ENCODE measurements around the gene TMEFF2.

The TMEFF2 gene

GRCh38 chr2:192166946-192167345 is 27.8 kb downstream of the TMEFF2 start:
- H3K27ac ChIP-seq (ENCODE audit: low read depth, low read length): no peak overlapping the region
- H3K9me2 ChIP-seq (replicated peaks; ENCODE audit: insufficient read depth, low read length): no peaks in the 10 kb centered on the region
- no peaks in the 10 kb centered on the region for H3K9me3 ChIP-seq (ENCODE audit: insufficient read depth, low read length)
- TF ChIP-seq EZH2phosphoT487 (conservative IDR thresholded peaks at IDR 0.05; ENCODE audit: low read length) (no peak), CTCF (IDR thresholded peaks at IDR 0.05; ENCODE audit: insufficient read depth, low read length, poor library complexity, severe bottlenecking) (no peak)
- H4K20me1 ChIP-seq (ENCODE audit: low read depth, low read length): no peaks in the 10 kb centered on the region
- no peaks in the 10 kb centered on the region for H3K36me3 ChIP-seq (ENCODE audit: low read length)
- no peak overlapping the region for H3K9ac ChIP-seq (ENCODE audit: low read length)
- no peaks in the 10 kb centered on the region for H3K79me2 ChIP-seq (ENCODE audit: insufficient read depth, low read length)
- H3K4me3 ChIP-seq (ENCODE audit: insufficient read depth, low read length, poor library complexity, severe bottlenecking): no peak overlapping the region
- no peaks in the 10 kb centered on the region for H3F3A ChIP-seq (ENCODE audit: insufficient read depth)
- H3K4me2 ChIP-seq (ENCODE audit: low read depth, low read length, poor library complexity, severe bottlenecking): no peak overlapping the region
- no peak overlapping the region for H2AFZ ChIP-seq (ENCODE audit: low read depth, low read length, severe bottlenecking)
- H3K27me3 ChIP-seq (ENCODE audit: low read length): no peaks in the 10 kb centered on the region

GRCh38 chr2:192165842-192166241 is 28.9 kb downstream of the TMEFF2 start:
- Histone ChIP-seq H2AFZ (ENCODE audit: low read depth, low read length, severe bottlenecking) (no peak overlapping the region), H3K9ac (ENCODE audit: low read length) (no peak overlapping the region), H3K4me2 (ENCODE audit: low read depth, low read length, poor library complexity, severe bottlenecking) (no peak overlapping the region), H3K27me3 (ENCODE audit: low read length) (no peaks in the 10 kb centered on the region), H3K79me2 (ENCODE audit: insufficient read depth, low read length) (no peaks in the 10 kb centered on the region), H3K9me3 (ENCODE audit: insufficient read depth, low read length) (no peaks in the 10 kb centered on the region), H3F3A (ENCODE audit: insufficient read depth) (no peaks in the 10 kb centered on the region), H3K9me2 (replicated peaks; ENCODE audit: insufficient read depth, low read length) (no peaks in the 10 kb centered on the region), H4K20me1 (ENCODE audit: low read depth, low read length) (no peaks in the 10 kb centered on the region), H3K36me3 (ENCODE audit: low read length) (no peaks in the 10 kb centered on the region), H3K4me3 (ENCODE audit: insufficient read depth, low read length, poor library complexity, severe bottlenecking) (no peak overlapping the region), H3K27ac (ENCODE audit: low read depth, low read length) (no peak overlapping the region)
- TF ChIP-seq EZH2phosphoT487 (conservative IDR thresholded peaks at IDR 0.05; ENCODE audit: low read length): no peak
- TF ChIP-seq CTCF (IDR thresholded peaks at IDR 0.05; ENCODE audit: insufficient read depth, low read length, poor library complexity, severe bottlenecking): no peak

- Histone ChIP-seq H3K27ac (ENCODE audit: low read depth, low read length) (no peak overlapping the region), H3K4me3 (ENCODE audit: insufficient read depth, low read length, poor library complexity, severe bottlenecking) (no peak overlapping the region), H4K20me1 (ENCODE audit: low read depth, low read length) (no peaks in the 10 kb centered on the region), H3K9me2 (replicated peaks; ENCODE audit: insufficient read depth, low read length) (no peaks in the 10 kb centered on the region), H3K36me3 (ENCODE audit: low read length) (no peaks in the 10 kb centered on the region), H3K9ac (ENCODE audit: low read length) (no peak overlapping the region), H2AFZ (ENCODE audit: low read depth, low read length, severe bottlenecking) (peak overlapping the region; percentile 5), H3K79me2 (ENCODE audit: insufficient read depth, low read length) (no peaks in the 10 kb centered on the region), H3K4me2 (ENCODE audit: low read depth, low read length, poor library complexity, severe bottlenecking) (no peak overlapping the region), H3K27me3 (ENCODE audit: low read length) (no peaks in the 10 kb centered on the region), H3K9me3 (ENCODE audit: insufficient read depth, low read length) (no peaks in the 10 kb centered on the region), H3F3A (ENCODE audit: insufficient read depth) (no peaks in the 10 kb centered on the region)
- TF ChIP-seq EZH2phosphoT487 (conservative IDR thresholded peaks at IDR 0.05; ENCODE audit: low read length) (no peak), CTCF (IDR thresholded peaks at IDR 0.05; ENCODE audit: insufficient read depth, low read length, poor library complexity, severe bottlenecking) (peak; percentile 96)
Measured at GRCh38 chr2:192162392-192163042, 32.2 kb downstream of the TMEFF2 start.

All from SU-DHL-6 (cell line).